GM12878 (cell line): ENCODE data around the gene MIR17HG. TPM values are rescaled to one million over a fixed set of nuclear protein-coding genes. Genes with fewer than 3 reads are reported as not detected.

Experiments
- ATAC-seq: fragments of 200-7000 bp; cut with Tn5 transposase; 3 replicates; pipeline ENCODE4 v1.9.1; 2020; ENCODE audit warnings: mild to moderate bottlenecking, moderate library complexity
- BruUV-seq: library from RNA; stranded (reverse); fragments of 400-500 nt; replicated peaks from 2 replicates; lab custom pipeline; 2021; lab: Mats Ljungman, UMichigan
- CTCF ChIA-PET: fragments of 300-600 bp; sonication (Branson Sonifier 250); formaldehyde crosslinking; extraction: SDS; loops from one replicate; lab custom pipeline; 2021; ENCODE audit warnings: inconsistent platforms; lab: Yijun Ruan, JAX
- POLR2A ChIA-PET: fragments of 350-600 bp; formaldehyde crosslinking; extraction: SDS; loops from one replicate; lab custom pipeline; 2021; ENCODE audit warnings: inconsistent platforms; lab: Charles Lee
- RAD21 ChIA-PET: fragments of 300-600 bp; sonication (Branson Sonifier 250); formaldehyde crosslinking; loops from one replicate; lab custom pipeline; 2023; ENCODE audit warnings: antibody characterized with exemption; ENCODE audit not compliant: unreplicated experiment; lab: Charles Lee
- SMC1A ChIA-PET: fragments of 300-600 bp; sonication (Branson Sonifier 250); formaldehyde crosslinking; loops from one replicate; lab custom pipeline; 2023; ENCODE audit not compliant: unreplicated experiment, uncharacterized antibody; lab: Charles Lee
- DNase-seq: peaks from one replicate; pipeline ENCODE4 v3.0.0-alpha.2; 2011; ENCODE audit warnings: low read depth, low spot score
- FAIRE-seq: peaks from 3 replicates; lab custom pipeline; 2011; peaks lifted over from hg19 to GRCh38; lab: Jason Lieb, UNC
- H2AFZ ChIP-seq: 2 replicates; pipeline ENCODE4 v1.6.0; 2011; ENCODE audit warnings: low read depth, low read length, control low read depth; ENCODE audit not compliant: control insufficient read depth
- H3K27ac ChIP-seq: 2 replicates; pipeline ENCODE4 v1.5.1; 2011; ENCODE audit warnings: control low read depth; ENCODE audit not compliant: control insufficient read depth, insufficient read depth
- H3K27me3 ChIP-seq, 2 experiments: replicated peaks in 1 of 2; 2 replicates each; pipeline versions ENCODE4 v1.6.0 to v1.6.1; 2011; ENCODE audit warnings: low read length in 1 of 2; ENCODE audit not compliant: control insufficient read depth in 2 of 2, insufficient read depth in 2 of 2
- H3K36me3 ChIP-seq, 2 experiments: 2 replicates each; pipeline ENCODE4 v1.5.1; 2011; ENCODE audit warnings: low read length in 1 of 2; ENCODE audit not compliant: control insufficient read depth in 2 of 2, insufficient read depth in 2 of 2
- H3K4me1 ChIP-seq: 2 replicates; pipeline ENCODE4 v1.6.1; 2011; ENCODE audit warnings: mild to moderate bottlenecking, low read length, moderate library complexity, mixed read lengths; ENCODE audit not compliant: control insufficient read depth, insufficient read depth
- H3K4me2 ChIP-seq: 2 replicates; pipeline ENCODE4 v1.6.0; 2011; ENCODE audit warnings: control low read depth; ENCODE audit not compliant: control insufficient read depth, insufficient read depth
- H3K4me3 ChIP-seq: fragments of 200-600 bp; sonication (generic); 2 replicates; pipeline ENCODE4 v1.5.1; 2016
- H3K79me2 ChIP-seq: 2 replicates; pipeline ENCODE4 v1.6.0; 2011; ENCODE audit warnings: low read length; ENCODE audit not compliant: control insufficient read depth, insufficient read depth
- H3K9ac ChIP-seq: 2 replicates; pipeline ENCODE4 v1.8.0; 2011; ENCODE audit warnings: low read length, control low read depth, mixed read lengths; ENCODE audit not compliant: control insufficient read depth, insufficient read depth
- H3K9me3 ChIP-seq: replicated peaks from 3 replicates; pipeline ENCODE4 v1.5.1; 2011; ENCODE audit warnings: mild to moderate bottlenecking, low read length; ENCODE audit not compliant: control insufficient read depth, insufficient read depth
- H4K20me1 ChIP-seq: 2 replicates; pipeline ENCODE4 v1.6.0; 2011; ENCODE audit not compliant: control insufficient read depth, insufficient read depth
- BMI1 ChIP-seq: fragments of 450-650 bp; IDR thresholded peaks from 2 replicates; pipeline ENCODE4 v1.6.1; 2016; ENCODE audit warnings: mild to moderate bottlenecking, moderate library complexity, borderline replicate concordance
- CREM ChIP-seq: IDR thresholded peaks from 2 replicates; pipeline ENCODE4 v1.6.1; 2014; ENCODE audit warnings: antibody characterized with exemption, low read depth
- HDGF ChIP-seq: fragments of 450-650 bp; IDR thresholded peaks from 2 replicates; pipeline ENCODE4 v1.6.1; 2016; ENCODE audit warnings: antibody characterized with exemption
- JUNB ChIP-seq: IDR thresholded peaks from 2 replicates; pipeline ENCODE4 v1.6.1; 2016; ENCODE audit warnings: antibody characterized with exemption, mild to moderate bottlenecking
- KDM1A ChIP-seq: fragments of 200-600 bp; sonication (generic); IDR thresholded peaks from 2 replicates; pipeline ENCODE4 v1.6.1; 2016; ENCODE audit warnings: borderline replicate concordance
- MTA3 ChIP-seq: IDR thresholded peaks from 2 replicates; pipeline ENCODE4 v1.6.1; 2012; ENCODE audit warnings: low read length, inconsistent platforms, borderline replicate concordance
- NR2F1 ChIP-seq: fragments of 450-650 bp; conservative IDR thresholded peaks from 2 replicates; pipeline ENCODE4 v1.6.1; 2017; ENCODE audit warnings: mild to moderate bottlenecking
- POLR2A ChIP-seq: IDR thresholded peaks from 2 replicates; pipeline ENCODE4 v1.6.1; 2011; ENCODE audit warnings: low read depth, mild to moderate bottlenecking, low read length
- POLR2AphosphoS5 ChIP-seq: IDR thresholded peaks from 2 replicates; pipeline ENCODE4 v1.6.1; 2011; ENCODE audit warnings: mild to moderate bottlenecking, low read length, inconsistent platforms
- SMARCA5 ChIP-seq: fragments of 450-650 bp; IDR thresholded peaks from 2 replicates; pipeline ENCODE4 v1.6.1; 2017; ENCODE audit warnings: mild to moderate bottlenecking
- TCF3 ChIP-seq: IDR thresholded peaks from 2 replicates; pipeline ENCODE4 v1.6.1; 2012; ENCODE audit warnings: low read depth, mild to moderate bottlenecking, low read length, borderline replicate concordance; ENCODE audit not compliant: insufficient read depth
- WGBS: methylation state at CpG from one replicate; pipeline ENCODE4 v1.1.6; 2016; ENCODE audit warnings: low lambda C conversion rate; ENCODE audit not compliant: insufficient replicate concordance, insufficient coverage; ENCODE audit errors: missing lambda C conversion rate; 5-methylcytosine and 5-hydroxymethylcytosine counted together
- in situ Hi-C: fragments of 300-500 bp; cut with MboI; formaldehyde crosslinking; loops from 9 replicates; pipeline ENCODE4 v1.14.3; 2018; ENCODE audit warnings: mixed read lengths
- intact Hi-C: fragments of 100-400 bp; cut with micrococcal nuclease; formaldehyde crosslinking; loops from one replicate; pipeline ENCODE4 v1.14.2; 2022; ENCODE audit not compliant: unreplicated experiment
- polyA plus RNA-seq, 11 experiments: library from polyadenylated mRNA; depleted of rRNA in 4 of 11; unstranded in 6 of 11; stranded (reverse) in 5 of 11; fragments of >200 nt; fragmentation: Nextera tagmentation in 4 of 11; fragmentation: Illumina TruSeq in 1 of 11; extraction: Ambion mirVana in 4 of 11; extraction: Trizol in 1 of 11; gene quantifications; 1 replicate in 1 of 11; 2 replicates in 10 of 11; pipeline versions ENCODE4 v1.2.1 to v1.2.3, GENCODE V29; 2011 to 2016; ENCODE audit warnings: inconsistent platforms in 2 of 11, missing spikeins in 2 of 11, low read depth in 1 of 11
- total RNA-seq, 4 experiments: library from RNA; depleted of rRNA in 3 of 4; stranded (reverse); fragments of >200 nt in 3 of 4; fragmentation: Illumina TruSeq in 1 of 4; extraction: Trizol in 1 of 4; gene quantifications; 2 replicates each; pipeline versions ENCODE4 v1.2.1 to v1.2.3, GENCODE V29; 2013 to 2021

Gene MIR17HG
- total and polyA plus RNA-seq, 10 of the 15 experiments (the other 5 are each of a cell fraction or from before 2014, with no cell fraction given), result 4.4 to 37.7 (median 15.1) TPM

- FAIRE-seq (no peak), ATAC-seq (no peak), DNase-seq (no peak)
- H3K36me3 ChIP-seq, result peaks cover 4 to 28% of the 10 kb centered on the region in 2 experiments; a peak in 3 of 4 replicates
- H3K4me2 ChIP-seq, result peak overlapping the region; percentile 92
- H3K4me1 ChIP-seq, result peaks cover 6% of the 10 kb centered on the region; the same call in 1 of the 2 replicates
- in situ Hi-C loops (no loop called here), intact Hi-C loops (loop anchor here (1.0 kb wide), 1 partner anchor 37 kb away; no protein-coding TSS in a partner anchor)
- peaks cover 5% of the 10 kb centered on the region; the same call in 1 of the 2 replicates for H4K20me1 ChIP-seq
- peak overlapping the region; percentile 87 for H3K9ac ChIP-seq
- ChIA-PET POLR2A (no interaction called here), CTCF (interaction anchor here (1.0 to 4.5 kb wide), 7 partner anchors 9 to 38 kb away, joined by 3 to 43 read pairs (median 8); no protein-coding TSS in a partner anchor), SMC1A (interaction anchor here (2.8 to 4.3 kb wide), 2 partner anchors 10 to 37 kb away, joined by 9 to 57 read pairs; no protein-coding TSS in a partner anchor), RAD21 (interaction anchor here (0.9 to 2.7 kb wide), 5 partner anchors 10 to 56 kb away, joined by 3 to 23 read pairs (median 5); no protein-coding TSS in a partner anchor)
- H2AFZ ChIP-seq, result no peak overlapping the region
- under 1% methylated on average over 5 of the region's 5 CpGs for WGBS
- peak overlapping the region; percentile 91 for H3K4me3 ChIP-seq
- no peaks in the 10 kb centered on the region for H3K9me3 ChIP-seq
- TSS peak; percentile 50 for BruUV-seq
- TF ChIP-seq POLR2A, result 0 out of 2 replicates have a peak, but pooled peaks have one; percentile 22
- 0 out of 2 replicates have a peak, but pooled peaks have one; percentile 7 for TF ChIP-seq POLR2AphosphoS5
- TF ChIP-seq BMI1, result no peak
- TF ChIP-seq MTA3, result no peak
- no peak for TF ChIP-seq SMARCA5
- no peak for TF ChIP-seq NR2F1
- TF ChIP-seq CREM, result no peak
- TF ChIP-seq JUNB, result no peak
- no peak for TF ChIP-seq KDM1A
- no peak for TF ChIP-seq HDGF
- no peak for TF ChIP-seq TCF3
- peaks cover 62% of the 10 kb centered on the region for H3K79me2 ChIP-seq
- H3K27me3 ChIP-seq, result no peaks in the 10 kb centered on the region
- H3K27ac ChIP-seq, result peak overlapping the region; percentile 86
Measured at GRCh38 chr13:91349992-91350911, 2.8 kb downstream of the MIR17HG start.
